Endothelial cell of umbilical vein (primary cell): ENCODE data around the gene MOB2.

ENCODE experiments used
- EZH2 ChIP-seq: IDR thresholded peaks from 2 replicates; pipeline ENCODE4 v1.6.1; 2012; ENCODE audit warnings: borderline replicate concordance, low read depth, mild to moderate bottlenecking, moderate library complexity, low read length, inconsistent platforms; ENCODE audit not compliant: severe bottlenecking
- FOS ChIP-seq: IDR thresholded peaks from 2 replicates; pipeline ENCODE4 v1.6.1; 2011; ENCODE audit warnings: mild to moderate bottlenecking, low read length, moderate library complexity, borderline replicate concordance; ENCODE audit not compliant: insufficient read depth
- JUN ChIP-seq: IDR thresholded peaks from 2 replicates; pipeline ENCODE4 v1.6.1; 2011; ENCODE audit warnings: borderline replicate concordance, low read depth; ENCODE audit not compliant: insufficient read length, insufficient read depth
- MYC ChIP-seq: IDR thresholded peaks from one replicate; pipeline ENCODE4 v1.6.1; 2011; ENCODE audit warnings: mild to moderate bottlenecking, low read depth, low read length
- POLR2A ChIP-seq: IDR thresholded peaks from 2 replicates; pipeline ENCODE4 v1.6.1; 2012; ENCODE audit warnings: low read depth, mild to moderate bottlenecking, control low read depth, low read length
- POLR2AphosphoS5 ChIP-seq: IDR thresholded peaks from 2 replicates; pipeline ENCODE4 v1.6.1; 2012; ENCODE audit warnings: low read depth, mild to moderate bottlenecking, control low read depth, low read length, moderate library complexity; ENCODE audit not compliant: insufficient read depth
- TF ChIP-seq, protein P1 (sequence below), 2 donors: IDR thresholded peaks; 1 replicate in 1 of 2; 2 replicates in 1 of 2; pipeline ENCODE4 v1.5.1; 2011; ENCODE audit warnings: low read length in 2 of 2, mild to moderate bottlenecking in 2 of 2, moderate library complexity in 2 of 2, control low read depth in 1 of 2, inconsistent platforms in 1 of 2, low read depth in 1 of 2; ENCODE audit not compliant: insufficient read depth in 1 of 2; ENCODE audit errors: extremely low read depth in 1 of 2
- TF ChIP-seq, protein P2 (sequence below): IDR thresholded peaks from 2 replicates; pipeline ENCODE4 v1.6.1; 2011; ENCODE audit not compliant: insufficient read depth, insufficient read length

DNA sequence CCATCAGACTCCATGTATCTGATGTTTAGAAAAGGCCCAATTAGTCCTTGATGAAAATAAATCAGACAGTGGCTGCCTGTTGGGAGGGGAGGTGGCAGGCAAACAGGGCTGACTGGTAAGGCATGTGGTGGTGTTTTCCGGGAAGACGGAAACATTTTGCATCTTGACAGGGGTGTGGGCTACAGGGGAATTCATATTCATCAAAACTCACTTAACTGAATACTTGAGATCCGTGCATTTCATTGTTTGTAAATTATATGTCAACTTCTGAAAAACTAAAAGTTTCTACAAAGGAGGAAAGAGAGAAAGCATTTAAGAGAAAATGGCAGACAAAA is 10.1 kb upstream of the MOB2 start:
- TF ChIP-seq, protein P1, sequence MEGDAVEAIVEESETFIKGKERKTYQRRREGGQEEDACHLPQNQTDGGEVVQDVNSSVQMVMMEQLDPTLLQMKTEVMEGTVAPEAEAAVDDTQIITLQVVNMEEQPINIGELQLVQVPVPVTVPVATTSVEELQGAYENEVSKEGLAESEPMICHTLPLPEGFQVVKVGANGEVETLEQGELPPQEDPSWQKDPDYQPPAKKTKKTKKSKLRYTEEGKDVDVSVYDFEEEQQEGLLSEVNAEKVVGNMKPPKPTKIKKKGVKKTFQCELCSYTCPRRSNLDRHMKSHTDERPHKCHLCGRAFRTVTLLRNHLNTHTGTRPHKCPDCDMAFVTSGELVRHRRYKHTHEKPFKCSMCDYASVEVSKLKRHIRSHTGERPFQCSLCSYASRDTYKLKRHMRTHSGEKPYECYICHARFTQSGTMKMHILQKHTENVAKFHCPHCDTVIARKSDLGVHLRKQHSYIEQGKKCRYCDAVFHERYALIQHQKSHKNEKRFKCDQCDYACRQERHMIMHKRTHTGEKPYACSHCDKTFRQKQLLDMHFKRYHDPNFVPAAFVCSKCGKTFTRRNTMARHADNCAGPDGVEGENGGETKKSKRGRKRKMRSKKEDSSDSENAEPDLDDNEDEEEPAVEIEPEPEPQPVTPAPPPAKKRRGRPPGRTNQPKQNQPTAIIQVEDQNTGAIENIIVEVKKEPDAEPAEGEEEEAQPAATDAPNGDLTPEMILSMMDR (IDR thresholded peaks at IDR 0.05; ENCODE audit: extremely low read depth in 1 of 2, insufficient read depth in 1 of 2, low read depth in 1 of 2, low read length in 2 of 2): no peak
- TF ChIP-seq POLR2A: no peak
- no peak for TF ChIP-seq FOS
- TF ChIP-seq MYC: no peak
- no peak for TF ChIP-seq POLR2AphosphoS5
- TF ChIP-seq, protein P2, sequence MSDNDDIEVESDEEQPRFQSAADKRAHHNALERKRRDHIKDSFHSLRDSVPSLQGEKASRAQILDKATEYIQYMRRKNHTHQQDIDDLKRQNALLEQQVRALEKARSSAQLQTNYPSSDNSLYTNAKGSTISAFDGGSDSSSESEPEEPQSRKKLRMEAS: no peak
- TF ChIP-seq EZH2: no peak
- no peak for TF ChIP-seq JUN
